B cell (primary cell): ENCODE data around the gene NFATC1. TPM values are rescaled to one million over a fixed set of nuclear protein-coding genes. Genes with fewer than 3 reads are reported as not detected.

Experiments
- ATAC-seq: fragments of 200-7000 bp; cut with Tn5 transposase; one replicate; pipeline ENCODE4 v1.10.0; 2021; ENCODE audit warnings: low read depth, mild to moderate bottlenecking, moderate number of reproducible peaks, moderate library complexity
- CTCF ChIA-PET: fragments of 350-600 bp; sonication (Branson Sonifier 250); formaldehyde crosslinking; loops from one replicate; lab custom pipeline; 2021; ENCODE audit warnings: antibody characterized with exemption, inconsistent platforms; lab: Charles Lee
- POLR2A ChIA-PET: fragments of 350-600 bp; sonication (Branson Sonifier 250); formaldehyde crosslinking; loops from one replicate; lab custom pipeline; 2021; ENCODE audit warnings: antibody characterized with exemption; lab: Charles Lee
- DNase-seq: peaks from one replicate; pipeline ENCODE4 v3.0.0; 2013
- H2AFZ ChIP-seq: 2 replicates; pipeline ENCODE4 v1.6.1; 2012; ENCODE audit warnings: mild to moderate bottlenecking, low read depth, low read length; ENCODE audit not compliant: insufficient read depth, poor library complexity, severe bottlenecking
- H3K27ac ChIP-seq, 2 donors: 1 replicate in 1 of 2; 2 replicates in 1 of 2; pipeline ENCODE4 v1.5.1; 2012 to 2013; ENCODE audit warnings: low read length in 2 of 2, mild to moderate bottlenecking in 2 of 2, moderate library complexity in 1 of 2
- H3K27me3 ChIP-seq, 4 experiments: fragments of 200-600 bp in 1 of 4; sonication (generic) in 1 of 4; replicated peaks in 1 of 4; 1 replicate in 2 of 4; 2 replicates in 2 of 4; pipeline versions ENCODE4 v1.6.1 to v1.7.0; 2013 to 2016; ENCODE audit warnings: low read length in 3 of 4, mild to moderate bottlenecking in 2 of 4, mixed read lengths in 1 of 4, moderate library complexity in 1 of 4; ENCODE audit not compliant: insufficient read depth in 4 of 4, control insufficient read depth in 3 of 4; ENCODE audit errors: control extremely low read depth in 1 of 4
- H3K36me3 ChIP-seq, 2 experiments: replicated peaks in 1 of 2; 1 replicate in 1 of 2; 2 replicates in 1 of 2; pipeline versions ENCODE4 v1.6.1 to v1.7.1; 2013; ENCODE audit warnings: low read length in 1 of 2; ENCODE audit not compliant: insufficient read depth in 2 of 2, control insufficient read depth in 1 of 2; ENCODE audit errors: control extremely low read depth in 1 of 2, extremely low read depth in 1 of 2
- H3K4me1 ChIP-seq, 2 donors: fragments of 200-600 bp in 1 of 2; sonication (generic) in 1 of 2; 1 replicate in 1 of 2; 2 replicates in 1 of 2; pipeline versions ENCODE4 v1.5.1 to v1.6.1; 2013 to 2017; ENCODE audit warnings: low read length in 2 of 2; ENCODE audit not compliant: control insufficient read depth in 2 of 2, insufficient read depth in 2 of 2
- H3K4me2 ChIP-seq: replicated peaks from 2 replicates; pipeline ENCODE3; 2012; ENCODE audit warnings: mild to moderate bottlenecking, low read depth, low read length; ENCODE audit not compliant: poor library complexity, severe bottlenecking
- H3K4me3 ChIP-seq, 5 experiments: fragments of 200-600 bp in 1 of 5; sonication (generic) in 1 of 5; 1 replicate in 3 of 5; 2 replicates in 2 of 5; pipeline versions ENCODE4 v1.5.1 to v1.7.0; 2011 to 2016; ENCODE audit warnings: low read length in 4 of 5, mild to moderate bottlenecking in 4 of 5, low read depth in 2 of 5, control low read depth in 1 of 5, moderate library complexity in 1 of 5; ENCODE audit not compliant: insufficient read depth in 1 of 5; ENCODE audit errors: control extremely low read depth in 1 of 5, extremely low read depth in 1 of 5
- H3K79me2 ChIP-seq: fragments of 200-600 bp; sonication (generic); one replicate; pipeline ENCODE4 v1.6.0; 2016; ENCODE audit warnings: low read length; ENCODE audit not compliant: control insufficient read depth, insufficient read depth
- H3K9ac ChIP-seq: fragments of 200-600 bp; sonication (generic); 2 replicates; pipeline ENCODE4 v1.6.1; 2017; ENCODE audit warnings: mild to moderate bottlenecking, low read length, moderate library complexity
- H3K9me3 ChIP-seq, 3 donors: one replicate each; pipeline versions ENCODE4 v1.6.1 to v1.7.1; 2013; ENCODE audit warnings: low read length in 2 of 3; ENCODE audit not compliant: control insufficient read depth in 2 of 3, insufficient read depth in 1 of 3; ENCODE audit errors: control extremely low read depth in 1 of 3
- H4K20me1 ChIP-seq: 2 replicates; pipeline ENCODE4 v1.6.0; 2012; ENCODE audit warnings: mild to moderate bottlenecking, low read length; ENCODE audit not compliant: insufficient read depth, control insufficient read depth, poor library complexity, severe bottlenecking
- H3K27ac Mint-ChIP-seq: one replicate; pipeline ENCODE4 v1.8.0; 2021; ENCODE audit warnings: mixed read lengths
- H3K27me3 Mint-ChIP-seq: one replicate; pipeline ENCODE4 v1.8.0; 2021; ENCODE audit warnings: mixed read lengths
- H3K4me1 Mint-ChIP-seq: one replicate; pipeline ENCODE4 v1.8.0; 2021; ENCODE audit warnings: mixed read lengths
- H3K4me3 Mint-ChIP-seq: one replicate; pipeline ENCODE4 v1.8.0; 2021; ENCODE audit warnings: mixed read lengths
- H3K9me3 Mint-ChIP-seq: one replicate; pipeline ENCODE4 v1.8.0; 2022; ENCODE audit warnings: mixed read lengths; ENCODE audit not compliant: insufficient read depth
- CTCF ChIP-seq: fragments of 200-600 bp; IDR thresholded peaks from one replicate; pipeline ENCODE4 v1.8.0; 2022; ENCODE audit warnings: antibody characterized with exemption, mild to moderate bottlenecking
- EZH2 ChIP-seq: IDR thresholded peaks from 2 replicates; pipeline ENCODE4 v1.6.1; 2012; ENCODE audit warnings: borderline replicate concordance, low read depth, mild to moderate bottlenecking, moderate library complexity, low read length; ENCODE audit not compliant: insufficient read depth, poor library complexity, severe bottlenecking
- WGBS: methylation state at CpG from one replicate; pipeline ENCODE4 v1.1.5; 2013; ENCODE audit warnings: missing lambda C conversion rate; ENCODE audit not compliant: insufficient coverage; 5-methylcytosine and 5-hydroxymethylcytosine counted together
- intact Hi-C: fragments of 100-400 bp; cut with micrococcal nuclease; formaldehyde crosslinking; loops from one replicate; pipeline ENCODE4 v1.10.0; 2022
- polyA plus RNA-seq: library from polyadenylated mRNA; depleted of rRNA; stranded (reverse); fragments of >200 nt; gene quantifications from 2 replicates; pipeline ENCODE4 v1.2.3, GENCODE V29; 2012
- total RNA-seq, 2 donors: library from RNA; stranded (reverse); fragments of 120-200 nt in 1 of 2; gene quantifications; 1 replicate in 1 of 2; 2 replicates in 1 of 2; pipeline versions ENCODE4 v1.2.3 to v1.2.4, GENCODE V29; 2013 to 2022

NFATC1 gene
- total and polyA plus RNA-seq, 2 donors (not counting 1 experiment from before 2014, with no cell fraction given), result 32.2 to 108 TPM

- Mint-ChIP-seq H3K27me3 (no peaks in the 10 kb centered on the region), H3K9me3 (no peaks in the 10 kb centered on the region), H3K27ac (no peak overlapping the region), H3K4me1 (peaks cover 14% of the 10 kb centered on the region), H3K4me3 (no peak overlapping the region)
- ATAC-seq, result no peak
- Histone ChIP-seq H3K4me2 (no peak overlapping the region), H3K9ac (no peak overlapping the region), H3K36me3 (peaks cover 0 to 55% of the 10 kb centered on the region in 2 experiments), H3K27me3 (no peaks in the 10 kb centered on the region), H3K27ac (no peak overlapping the region), H3K4me3 (no peak overlapping the region), H3K79me2 (peaks cover 85% of the 10 kb centered on the region), H3K9me3 (peaks cover 0 to 13% (median 0%) of the 10 kb centered on the region in 3 donors), H2AFZ (no peak overlapping the region), H3K4me1 (peaks cover 7 to 13% of the 10 kb centered on the region in 2 donors), H4K20me1 (peaks cover 65% of the 10 kb centered on the region)
- ChIA-PET POLR2A (no interaction called here), CTCF (no interaction called here)
- intact Hi-C loops, result no loop called here
- TF ChIP-seq EZH2, result no peak
- no peak for TF ChIP-seq CTCF
- no peak for DNase-seq
- 92% methylated on average over 22 of the region's 22 CpGs for WGBS
These were observed 94.9 kb downstream of the NFATC1 start for GRCh38 chr18:79490626-79491041.

DNA sequence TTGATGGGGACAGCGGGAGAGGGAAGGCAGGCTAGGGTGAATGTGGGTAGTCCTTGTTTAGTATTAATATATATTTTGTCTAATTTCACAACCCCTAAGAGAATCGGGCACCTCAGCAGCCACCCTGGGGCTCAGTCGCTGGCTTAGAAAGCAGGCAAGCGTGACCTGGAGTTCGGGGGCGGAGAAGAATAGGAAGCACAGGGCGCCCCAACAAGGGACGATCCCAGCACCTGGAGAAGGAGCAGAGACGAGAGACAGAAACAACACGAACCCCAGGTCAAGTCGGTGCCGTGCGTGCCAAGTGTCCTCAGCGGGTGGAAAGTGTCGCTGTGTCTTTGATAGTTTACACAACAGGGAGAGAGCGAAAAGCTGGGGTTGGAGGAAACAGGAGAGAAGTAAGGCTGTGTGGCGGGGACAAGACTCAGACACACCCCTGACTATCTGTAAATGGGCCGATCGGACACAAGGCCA is 95.4 kb downstream of the NFATC1 start:
- H2AFZ ChIP-seq, result no peak overlapping the region
- peaks cover 65% of the 10 kb centered on the region for H4K20me1 ChIP-seq
- ChIA-PET POLR2A (no interaction called here), CTCF (no interaction called here)
- no peak overlapping the region for H3K9ac ChIP-seq
- no peak overlapping the region for H3K4me3 Mint-ChIP-seq
- peaks cover 0 to 16% (median 0%) of the 10 kb centered on the region in 3 donors for H3K9me3 ChIP-seq
- TF ChIP-seq EZH2 (no peak), CTCF (no peak)
- peaks cover 84% of the 10 kb centered on the region for H3K79me2 ChIP-seq
- H3K27ac Mint-ChIP-seq, result no peak overlapping the region
- H3K9me3 Mint-ChIP-seq, result no peaks in the 10 kb centered on the region
- intact Hi-C loops, result no loop called here
- WGBS, result 96% methylated on average over 14 of the region's 19 CpGs
- no peaks in the 10 kb centered on the region for H3K27me3 Mint-ChIP-seq
- peaks cover 18% of the 10 kb centered on the region for H3K4me1 Mint-ChIP-seq
- H3K36me3 ChIP-seq, result peaks cover 0 to 51% of the 10 kb centered on the region in 2 experiments
- no peak overlapping the region for H3K27ac ChIP-seq
- ATAC-seq (no peak), DNase-seq (no peak)
- no peak overlapping the region for H3K4me2 ChIP-seq
- H3K27me3 ChIP-seq, result no peaks in the 10 kb centered on the region
- no peak overlapping the region for H3K4me3 ChIP-seq
- H3K4me1 ChIP-seq, result peaks cover 12 to 17% of the 10 kb centered on the region in 2 donors
